Measurements from ENCODE around the gene PSME4.
A peak's percentile ranks its signal among the peaks of the same experiment; 100 is the strongest.
"Not testable (repeated sequence)": the region's sequence is repeated elsewhere in the genome, so short reads cannot be mapped to it uniquely, and the experiment has no call there.

PSME4 gene

GRCh38 chr2:53827398-53828175 lies 143.2 kb downstream of the PSME4 start:
- no peak overlapping the region for H3K27ac ChIP-seq (ENCODE audit: low read depth, low read length)
- no peaks in the 10 kb centered on the region for H3K36me3 ChIP-seq (ENCODE audit: control insufficient read depth, insufficient read depth, low read length)

DNA sequence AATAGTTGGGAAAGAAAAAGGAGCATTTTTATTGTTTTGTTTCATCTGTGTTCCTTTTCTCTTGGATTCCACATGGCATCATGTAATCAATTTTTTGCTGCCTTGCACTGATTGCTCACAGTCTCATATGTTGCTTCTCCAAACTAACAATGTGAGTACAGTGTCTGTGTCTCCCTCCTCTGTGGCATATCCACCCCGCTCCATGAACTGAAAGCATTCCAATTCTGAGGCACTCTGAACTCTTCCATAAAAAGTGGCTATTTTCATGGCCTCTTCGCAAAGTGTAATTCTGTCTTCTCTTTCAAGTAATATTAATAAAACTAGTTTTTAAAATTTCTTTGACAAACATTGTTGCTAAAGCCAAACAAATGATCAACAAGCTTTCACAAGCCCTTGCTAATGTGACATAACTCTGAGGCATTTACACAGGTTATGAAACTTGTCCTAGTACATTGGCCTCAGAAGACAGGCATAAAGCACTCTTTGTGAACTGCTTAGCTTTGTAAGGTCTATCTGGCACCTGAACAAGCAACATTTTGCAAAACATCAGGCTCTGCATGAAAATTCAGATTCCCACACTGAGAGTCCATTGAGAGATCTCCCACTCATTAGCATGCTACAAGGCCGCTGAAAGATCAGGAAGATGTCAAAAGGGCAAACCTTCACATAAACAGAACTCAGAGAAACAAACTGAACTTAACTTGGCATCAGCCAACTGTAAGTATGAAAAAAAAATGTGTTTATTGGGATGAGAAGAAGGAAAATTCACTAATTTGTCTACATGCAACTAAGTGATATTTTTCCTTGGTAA lies 144.0 kb downstream of the PSME4 start:
- Histone ChIP-seq H3K27ac (ENCODE audit: low read depth, low read length) (peak overlapping the region; percentile 44), H3K4me3 (ENCODE audit: low read depth, low read length) (no peak overlapping the region), H3K9me3 (ENCODE audit: control insufficient read depth, insufficient read depth, low read length) (no peaks in the 10 kb centered on the region), H3K9ac (ENCODE audit: low read depth, low read length) (no peak overlapping the region), H3K4me1 (ENCODE audit: control insufficient read depth, insufficient read depth, low read length) (peaks cover 26% of the 10 kb centered on the region), H3K27me3 (ENCODE audit: control insufficient read depth, insufficient read depth, low read length) (no peaks in the 10 kb centered on the region), H3K36me3 (ENCODE audit: control insufficient read depth, insufficient read depth, low read length) (no peaks in the 10 kb centered on the region)

More at GRCh38 chr2:53827398-53828175, 143.2 kb downstream of the PSME4 start:
- H3K4me1 ChIP-seq (ENCODE audit: control insufficient read depth, insufficient read depth, low read length): peaks cover 26% of the 10 kb centered on the region
- H3K4me3 ChIP-seq (ENCODE audit: low read depth, low read length): no peak overlapping the region
- H3K9me3 ChIP-seq (ENCODE audit: control insufficient read depth, insufficient read depth, low read length): no peaks in the 10 kb centered on the region
- no peak overlapping the region for H3K9ac ChIP-seq (ENCODE audit: low read depth, low read length)
- H3K27me3 ChIP-seq (ENCODE audit: control insufficient read depth, insufficient read depth, low read length): no peaks in the 10 kb centered on the region

DNA sequence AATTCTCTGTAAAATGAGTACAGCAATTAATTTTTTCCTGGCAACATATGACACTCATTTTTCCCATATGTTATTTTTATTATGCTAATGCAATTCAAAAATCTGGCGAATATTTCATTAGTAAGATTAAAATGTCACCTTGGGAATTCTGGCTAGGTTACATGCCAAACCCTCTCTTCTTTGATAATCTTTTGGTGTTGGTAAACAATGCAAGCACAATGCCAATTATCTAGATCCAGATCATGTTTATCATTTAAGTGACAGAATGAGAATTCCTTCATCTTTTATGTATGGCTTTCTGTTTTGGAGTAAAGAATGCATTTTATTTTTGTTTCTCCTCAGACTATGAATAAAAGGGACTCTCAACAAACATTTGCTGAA lies 144.8 kb downstream of the PSME4 start:
- no peak overlapping the region for H3K9ac ChIP-seq (ENCODE audit: low read depth, low read length)
- H3K4me1 ChIP-seq (ENCODE audit: control insufficient read depth, insufficient read depth, low read length): peaks cover 26% of the 10 kb centered on the region

DNA sequence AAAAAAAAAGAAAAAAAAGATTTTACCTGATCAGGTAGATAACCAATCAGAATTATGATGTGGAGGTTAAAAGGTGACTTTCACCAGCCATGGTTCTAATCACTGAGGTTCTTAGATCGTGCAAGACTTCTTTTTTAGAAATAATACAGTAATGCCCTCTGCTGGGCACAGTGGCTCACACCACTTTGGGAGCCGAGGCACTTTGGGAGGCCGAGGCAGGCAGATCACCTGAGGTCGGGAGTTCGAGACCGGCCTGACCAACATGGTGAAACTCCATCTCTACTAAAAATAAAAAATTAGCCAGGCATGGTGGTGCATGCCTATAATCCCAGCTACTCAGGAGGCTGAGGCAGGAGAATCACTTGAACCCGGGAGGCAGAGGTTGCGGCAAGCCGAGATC lies 147.2 kb downstream of the PSME4 start:
- not testable (repeated sequence) for H3K4me3 ChIP-seq (ENCODE audit: low read depth, low read length); H3K27ac ChIP-seq (ENCODE audit: low read depth, low read length); H3K27me3 ChIP-seq (ENCODE audit: control insufficient read depth, insufficient read depth, low read length); H3K9ac ChIP-seq (ENCODE audit: low read depth, low read length); H3K36me3 ChIP-seq (ENCODE audit: control insufficient read depth, insufficient read depth, low read length); H3K9me3 ChIP-seq (ENCODE audit: control insufficient read depth, insufficient read depth, low read length)
- H3K4me1 ChIP-seq (ENCODE audit: control insufficient read depth, insufficient read depth, low read length): peaks cover 26% of the 10 kb centered on the region

More for the DNA sequence above, 144.8 kb downstream of the PSME4 start:
- H3K4me3 ChIP-seq (ENCODE audit: low read depth, low read length): no peak overlapping the region
- no peaks in the 10 kb centered on the region for H3K36me3 ChIP-seq (ENCODE audit: control insufficient read depth, insufficient read depth, low read length)
- peak overlapping the region; percentile 44 for H3K27ac ChIP-seq (ENCODE audit: low read depth, low read length)
- no peaks in the 10 kb centered on the region for H3K9me3 ChIP-seq (ENCODE audit: control insufficient read depth, insufficient read depth, low read length)
- no peaks in the 10 kb centered on the region for H3K27me3 ChIP-seq (ENCODE audit: control insufficient read depth, insufficient read depth, low read length)

- Histone ChIP-seq H3K27me3 (ENCODE audit: control insufficient read depth, insufficient read depth, low read length) (no peaks in the 10 kb centered on the region), H3K4me1 (ENCODE audit: control insufficient read depth, insufficient read depth, low read length) (peaks cover 13% of the 10 kb centered on the region), H3K36me3 (ENCODE audit: control insufficient read depth, insufficient read depth, low read length) (peaks cover 19% of the 10 kb centered on the region), H3K27ac (ENCODE audit: low read depth, low read length) (no peak overlapping the region), H3K4me3 (ENCODE audit: low read depth, low read length) (no peak overlapping the region), H3K9ac (ENCODE audit: low read depth, low read length) (no peak overlapping the region), H3K9me3 (ENCODE audit: control insufficient read depth, insufficient read depth, low read length) (no peaks in the 10 kb centered on the region)
Measured at GRCh38 chr2:53821810-53822209, 149.0 kb downstream of the PSME4 start.

DNA sequence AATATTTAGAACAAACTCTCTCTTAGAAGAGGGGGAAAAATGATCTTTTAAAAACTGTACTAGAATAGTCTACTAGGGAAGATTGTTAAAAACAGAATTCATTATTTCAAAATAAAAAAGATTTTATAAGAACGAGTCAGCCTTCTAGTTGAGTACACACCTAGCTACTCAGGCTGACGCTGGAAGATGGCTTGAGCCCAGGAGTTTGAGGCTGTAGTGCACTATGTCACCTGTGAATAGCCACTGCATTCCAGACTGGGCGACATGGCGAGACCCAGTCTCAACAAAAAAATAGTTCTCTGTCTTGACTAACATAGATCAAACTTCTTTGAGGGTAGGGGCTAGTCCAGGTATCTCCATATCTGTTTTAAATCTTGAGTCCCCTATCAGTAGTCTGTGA lies 150.1 kb downstream of the PSME4 start:
- peaks cover 2% of the 10 kb centered on the region for H3K4me1 ChIP-seq (ENCODE audit: control insufficient read depth, insufficient read depth, low read length)
- no peak overlapping the region for H3K27ac ChIP-seq (ENCODE audit: low read depth, low read length)
- no peaks in the 10 kb centered on the region for H3K9me3 ChIP-seq (ENCODE audit: control insufficient read depth, insufficient read depth, low read length)
- peaks cover 27% of the 10 kb centered on the region for H3K36me3 ChIP-seq (ENCODE audit: control insufficient read depth, insufficient read depth, low read length)
- no peak overlapping the region for H3K4me3 ChIP-seq (ENCODE audit: low read depth, low read length)
- no peaks in the 10 kb centered on the region for H3K27me3 ChIP-seq (ENCODE audit: control insufficient read depth, insufficient read depth, low read length)
- no peak overlapping the region for H3K9ac ChIP-seq (ENCODE audit: low read depth, low read length)

DNA sequence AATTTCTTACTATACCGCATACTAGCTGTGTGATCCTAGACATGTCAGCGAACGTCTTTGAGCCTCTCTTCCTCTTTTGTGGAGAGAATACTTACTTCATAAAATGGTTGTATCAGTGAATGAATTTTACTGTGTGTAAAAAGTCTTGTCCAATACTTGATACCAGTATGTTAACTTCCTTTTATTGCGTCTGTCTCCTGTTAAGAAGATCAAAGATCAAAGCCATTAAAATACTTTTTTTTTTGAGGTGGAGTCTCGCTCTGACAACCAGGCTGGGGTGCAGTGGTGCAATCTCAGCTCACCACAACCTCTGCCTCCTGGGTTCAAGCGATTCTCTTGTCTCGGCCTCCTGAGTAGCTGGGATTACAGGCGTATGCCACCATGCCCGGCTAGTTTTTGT lies 150.7 kb downstream of the PSME4 start:
- H3K9me3 ChIP-seq (ENCODE audit: control insufficient read depth, insufficient read depth, low read length): no peaks in the 10 kb centered on the region
- peaks cover 33% of the 10 kb centered on the region for H3K36me3 ChIP-seq (ENCODE audit: control insufficient read depth, insufficient read depth, low read length)
- no peaks in the 10 kb centered on the region for H3K27me3 ChIP-seq (ENCODE audit: control insufficient read depth, insufficient read depth, low read length)
- no peak overlapping the region for H3K4me3 ChIP-seq (ENCODE audit: low read depth, low read length)
- H3K9ac ChIP-seq (ENCODE audit: low read depth, low read length): no peak overlapping the region
- H3K4me1 ChIP-seq (ENCODE audit: control insufficient read depth, insufficient read depth, low read length): no peaks in the 10 kb centered on the region
- H3K27ac ChIP-seq (ENCODE audit: low read depth, low read length): no peak overlapping the region

GRCh38 chr2:53819634-53820033 lies 151.2 kb downstream of the PSME4 start:
- no peak overlapping the region for H3K4me3 ChIP-seq (ENCODE audit: low read depth, low read length)
- H3K36me3 ChIP-seq (ENCODE audit: control insufficient read depth, insufficient read depth, low read length): peaks cover 37% of the 10 kb centered on the region
- H3K27me3 ChIP-seq (ENCODE audit: control insufficient read depth, insufficient read depth, low read length): no peaks in the 10 kb centered on the region
- no peak overlapping the region for H3K9ac ChIP-seq (ENCODE audit: low read depth, low read length)
- H3K9me3 ChIP-seq (ENCODE audit: control insufficient read depth, insufficient read depth, low read length): no peaks in the 10 kb centered on the region
- no peak overlapping the region for H3K27ac ChIP-seq (ENCODE audit: low read depth, low read length)
- no peaks in the 10 kb centered on the region for H3K4me1 ChIP-seq (ENCODE audit: control insufficient read depth, insufficient read depth, low read length)

DNA sequence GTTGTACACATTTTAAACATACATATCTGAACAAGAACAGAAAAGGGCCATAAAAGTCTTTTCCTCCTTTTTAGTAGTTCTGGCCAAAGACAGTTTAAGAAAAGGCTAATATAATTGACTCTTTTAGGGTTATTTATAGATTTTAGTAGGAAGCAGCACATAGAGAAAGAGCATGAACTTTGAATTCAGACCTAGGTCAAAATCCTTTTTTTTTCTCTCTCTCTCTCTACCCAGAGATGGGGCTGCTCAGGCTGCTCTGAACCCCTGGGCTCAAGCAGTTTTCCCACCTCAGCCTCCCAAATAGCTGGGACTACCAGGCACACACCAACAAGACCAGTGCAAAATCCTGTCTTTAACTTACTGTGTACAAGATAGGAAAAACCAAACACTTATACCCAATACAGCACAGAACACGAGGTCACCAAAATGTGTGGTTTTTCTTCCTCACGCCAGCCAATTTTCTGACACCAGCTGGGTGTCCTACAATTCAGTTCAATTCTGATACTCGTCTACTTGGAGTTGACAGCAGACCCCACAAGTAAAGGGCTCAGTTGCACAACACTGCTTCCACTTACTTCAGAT lies 151.8 kb downstream of the PSME4 start:
- Histone ChIP-seq H3K9me3 (ENCODE audit: control insufficient read depth, insufficient read depth, low read length) (no peaks in the 10 kb centered on the region), H3K27ac (ENCODE audit: low read depth, low read length) (no peak overlapping the region), H3K27me3 (ENCODE audit: control insufficient read depth, insufficient read depth, low read length) (no peaks in the 10 kb centered on the region), H3K9ac (ENCODE audit: low read depth, low read length) (no peak overlapping the region), H3K4me3 (ENCODE audit: low read depth, low read length) (no peak overlapping the region), H3K4me1 (ENCODE audit: control insufficient read depth, insufficient read depth, low read length) (no peaks in the 10 kb centered on the region), H3K36me3 (ENCODE audit: control insufficient read depth, insufficient read depth, low read length) (peaks cover 44% of the 10 kb centered on the region)

Measured in HUES48 (cell line).